Sigmoid colon (tissue), 7 donors: ENCODE data around the gene LARP4. TPM values are rescaled to one million over a fixed set of nuclear protein-coding genes. Genes with fewer than 3 reads are reported as not detected.

Source experiments
- DNase-seq: peaks from one replicate; pipeline ENCODE4 v3.0.0-alpha.2; 2019
- H3K27ac ChIP-seq, 4 donors: fragments of 200-600 bp; sonication (generic); one replicate each; pipeline ENCODE4 v1.5.1; 2016 to 2019; ENCODE audit warnings: mild to moderate bottlenecking in 1 of 4
- H3K27me3 ChIP-seq, 3 donors: fragments of 200-600 bp; sonication (generic); one replicate each; pipeline ENCODE4 v1.5.1; 2019; ENCODE audit warnings: mild to moderate bottlenecking in 1 of 3
- H3K36me3 ChIP-seq, 4 donors: fragments of 200-600 bp; sonication (generic); one replicate each; pipeline ENCODE4 v1.5.1; 2016 to 2019
- H3K4me1 ChIP-seq, 4 donors: fragments of 200-600 bp; sonication (generic); one replicate each; pipeline ENCODE4 v1.5.1; 2017 to 2019
- H3K4me3 ChIP-seq, 4 donors: fragments of 200-600 bp; sonication (generic); one replicate each; pipeline ENCODE4 v1.5.1; 2017 to 2019; ENCODE audit warnings: mild to moderate bottlenecking in 2 of 4, moderate library complexity in 1 of 4
- H3K9me3 ChIP-seq, 4 donors: fragments of 200-600 bp in 3 of 4; sonication (generic) in 3 of 4; one replicate each; pipeline versions ENCODE4 v1.5.1 to v1.6.1; 2013 to 2019
- EP300 ChIP-seq, 4 donors: sonication (generic); formaldehyde crosslinking; IDR thresholded peaks; one replicate each; pipeline ENCODE4 v1.6.1; 2017; ENCODE audit warnings: antibody characterized with exemption in 4 of 4
- POLR2A ChIP-seq, 2 donors: fragments of 450-650 bp; IDR thresholded peaks; one replicate each; pipeline ENCODE4 v1.6.1; 2016; ENCODE audit warnings: antibody characterized with exemption in 2 of 2, mild to moderate bottlenecking in 2 of 2, moderate library complexity in 2 of 2
- POLR2AphosphoS5 ChIP-seq, 4 donors: sonication (generic); formaldehyde crosslinking; IDR thresholded peaks; one replicate each; pipeline ENCODE4 v1.6.1; 2017; ENCODE audit warnings: antibody characterized with exemption in 4 of 4
- WGBS, 2 donors: extraction: QIAGEN DNeasy Blood & Tissue Kit; methylation state at CpG; one replicate each; pipeline ENCODE4 v1.1.7; 2013; 5-methylcytosine and 5-hydroxymethylcytosine counted together
- intact Hi-C: fragments of 100-400 bp; cut with DNase I; formaldehyde crosslinking; loops from one replicate; pipeline ENCODE4 v1.15.1; 2023
- polyA plus RNA-seq, 3 donors: library from polyadenylated mRNA; stranded (reverse); fragments of 200-250 nt; gene quantifications; one replicate each; pipeline ENCODE4 v1.2.3, GENCODE V29; 2013
- total RNA-seq, 4 donors: library from RNA; depleted of rRNA; stranded (reverse); fragments of >200 nt; gene quantifications; one replicate each; pipeline ENCODE4 v1.1.0, GENCODE V29; 2016
- TF ChIP-seq, protein P1 (sequence below), 4 experiments: fragments of 450-650 bp in 3 of 4; fragments of 200-600 bp in 1 of 4; IDR thresholded peaks; one replicate each; pipeline ENCODE4 v1.5.1; 2016 to 2019; ENCODE audit warnings: antibody characterized with exemption in 4 of 4, mild to moderate bottlenecking in 3 of 4, moderate library complexity in 2 of 4
- donor health status: healthy with polysubstance abuse.
- donor health status: Bipolar disorder and iron deficiency.
- donor health status: healthy.

Gene LARP4
- total and polyA plus RNA-seq, 7 donors = 4.9 to 78.4 (median 51.9) TPM

- no peaks in the 10 kb centered on the region for H3K27me3 ChIP-seq
- no peak for DNase-seq
- 93 to 99% methylated on average over 2 of the region's 2 CpGs for WGBS, 2 donors
- H3K27ac ChIP-seq = no peak overlapping the region
- TF ChIP-seq POLR2AphosphoS5 (IDR thresholded peaks at IDR 0.05) (no peak), POLR2A (IDR thresholded peaks at IDR 0.05) (no peak), EP300 (IDR thresholded peaks at IDR 0.05) (no peak)
- TF ChIP-seq, protein P1, sequence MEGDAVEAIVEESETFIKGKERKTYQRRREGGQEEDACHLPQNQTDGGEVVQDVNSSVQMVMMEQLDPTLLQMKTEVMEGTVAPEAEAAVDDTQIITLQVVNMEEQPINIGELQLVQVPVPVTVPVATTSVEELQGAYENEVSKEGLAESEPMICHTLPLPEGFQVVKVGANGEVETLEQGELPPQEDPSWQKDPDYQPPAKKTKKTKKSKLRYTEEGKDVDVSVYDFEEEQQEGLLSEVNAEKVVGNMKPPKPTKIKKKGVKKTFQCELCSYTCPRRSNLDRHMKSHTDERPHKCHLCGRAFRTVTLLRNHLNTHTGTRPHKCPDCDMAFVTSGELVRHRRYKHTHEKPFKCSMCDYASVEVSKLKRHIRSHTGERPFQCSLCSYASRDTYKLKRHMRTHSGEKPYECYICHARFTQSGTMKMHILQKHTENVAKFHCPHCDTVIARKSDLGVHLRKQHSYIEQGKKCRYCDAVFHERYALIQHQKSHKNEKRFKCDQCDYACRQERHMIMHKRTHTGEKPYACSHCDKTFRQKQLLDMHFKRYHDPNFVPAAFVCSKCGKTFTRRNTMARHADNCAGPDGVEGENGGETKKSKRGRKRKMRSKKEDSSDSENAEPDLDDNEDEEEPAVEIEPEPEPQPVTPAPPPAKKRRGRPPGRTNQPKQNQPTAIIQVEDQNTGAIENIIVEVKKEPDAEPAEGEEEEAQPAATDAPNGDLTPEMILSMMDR (IDR thresholded peaks at IDR 0.05) = no peak
- no peaks in the 10 kb centered on the region for H3K36me3 ChIP-seq
- no peaks in the 10 kb centered on the region for H3K9me3 ChIP-seq
- peaks cover 0 to 34% (median 32%) of the 10 kb centered on the region in 4 donors for H3K4me1 ChIP-seq
- intact Hi-C loops = no loop called here
- H3K4me3 ChIP-seq = no peak overlapping the region
Observed at GRCh38 chr12:50525422-50525821, 124.7 kb downstream of the LARP4 start.

DNA sequence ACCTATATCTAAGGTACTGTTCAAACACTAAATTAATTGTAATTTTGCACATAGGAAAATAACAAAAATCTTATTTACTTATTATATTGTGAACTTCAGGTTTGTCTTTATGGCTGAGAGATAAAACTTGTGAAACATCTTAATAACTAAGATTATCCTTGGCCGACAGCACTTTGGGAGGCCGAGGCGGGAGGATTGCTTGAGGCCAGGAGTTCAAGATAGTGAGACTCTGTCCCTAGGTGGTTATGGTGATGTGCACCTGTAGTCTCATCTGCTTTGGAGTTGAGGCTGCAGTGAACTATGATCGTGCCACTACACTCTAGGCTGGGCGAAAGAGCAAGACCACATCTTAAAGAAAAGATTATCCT lies 126.7 kb downstream of the LARP4 start:
- TF ChIP-seq POLR2A (IDR thresholded peaks at IDR 0.05) = no peak
- no peak for TF ChIP-seq EP300 (IDR thresholded peaks at IDR 0.05)
- no peak for TF ChIP-seq POLR2AphosphoS5 (IDR thresholded peaks at IDR 0.05)
- TF ChIP-seq, protein P1 (IDR thresholded peaks at IDR 0.05) = no peak
- Histone ChIP-seq H3K4me3 (no peak overlapping the region), H3K36me3 (no peaks in the 10 kb centered on the region), H3K27me3 (no peaks in the 10 kb centered on the region), H3K4me1 (peaks cover 0 to 24% (median 21%) of the 10 kb centered on the region in 4 donors), H3K27ac (no peak overlapping the region), H3K9me3 (no peaks in the 10 kb centered on the region)
- DNase-seq = no peak
- WGBS, 2 donors = 54 to 83% methylated on average over 5 of the region's 5 CpGs
- intact Hi-C loops = no loop called here

DNA sequence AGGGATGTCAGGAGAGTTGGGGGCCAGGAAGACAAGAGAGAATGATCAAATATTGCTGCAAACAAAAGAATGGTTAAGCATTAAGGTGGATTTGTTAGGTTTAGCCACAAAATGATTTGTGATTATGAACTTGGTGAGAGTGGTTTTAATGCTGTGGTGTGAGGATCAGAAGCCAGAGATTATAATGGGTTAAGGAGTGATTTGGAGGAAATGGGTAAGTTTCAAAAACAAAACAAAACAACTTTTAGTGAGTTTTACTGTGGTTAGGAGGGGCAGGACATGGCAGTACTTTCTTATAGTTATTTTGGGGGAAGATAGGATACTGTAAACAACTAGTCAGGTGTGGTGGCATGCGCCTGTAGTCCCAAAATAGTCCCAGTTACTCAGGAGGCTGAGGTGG lies 128.1 kb downstream of the LARP4 start:
- intact Hi-C loops = no loop called here
- Histone ChIP-seq H3K27me3 (no peaks in the 10 kb centered on the region), H3K36me3 (no peaks in the 10 kb centered on the region), H3K9me3 (no peaks in the 10 kb centered on the region), H3K4me3 (no peak overlapping the region), H3K27ac (no peak overlapping the region), H3K4me1 (peaks cover 0 to 34% (median 33%) of the 10 kb centered on the region in 4 donors)
- DNase-seq = no peak
- WGBS, 2 donors = 79 to 87% methylated on average over 1 of the region's 1 CpG
- TF ChIP-seq POLR2A (IDR thresholded peaks at IDR 0.05) (no peak), EP300 (IDR thresholded peaks at IDR 0.05) (no peak), POLR2AphosphoS5 (IDR thresholded peaks at IDR 0.05) (no peak)
- TF ChIP-seq, protein P1 (IDR thresholded peaks at IDR 0.05) = no peak

DNA sequence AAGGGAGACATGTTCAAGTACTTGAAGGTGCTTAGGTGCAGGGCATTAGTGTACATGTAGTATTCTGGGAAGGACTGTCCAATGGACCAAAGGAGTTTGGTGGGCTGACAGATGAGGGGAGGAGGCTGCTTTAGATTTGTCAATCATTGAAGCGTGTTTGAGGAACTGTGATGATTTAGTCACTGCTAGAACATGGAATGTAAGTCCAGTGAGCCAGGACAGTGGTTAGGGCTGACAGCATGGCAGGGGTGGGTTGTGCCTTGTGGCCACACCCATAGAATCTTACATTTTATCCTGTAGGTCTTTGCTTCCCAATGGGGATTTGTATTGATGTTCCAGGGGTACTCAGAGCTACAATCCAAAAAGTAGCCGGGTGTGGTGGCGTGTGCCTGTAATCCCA lies 128.7 kb downstream of the LARP4 start:
- peaks cover 0 to 34% (median 33%) of the 10 kb centered on the region in 4 donors for H3K4me1 ChIP-seq
- H3K27me3 ChIP-seq = no peaks in the 10 kb centered on the region
- TF ChIP-seq POLR2AphosphoS5 (IDR thresholded peaks at IDR 0.05) (no peak), EP300 (IDR thresholded peaks at IDR 0.05) (no peak), POLR2A (IDR thresholded peaks at IDR 0.05) (no peak)
- TF ChIP-seq, protein P1 (IDR thresholded peaks at IDR 0.05) = no peak
- H3K9me3 ChIP-seq = no peaks in the 10 kb centered on the region
- intact Hi-C loops = no loop called here
- 91 to 93% methylated on average over 3 of the region's 3 CpGs for WGBS, 2 donors
- no peak overlapping the region for H3K27ac ChIP-seq
- no peak overlapping the region for H3K4me3 ChIP-seq
- DNase-seq = no peak
- H3K36me3 ChIP-seq = no peaks in the 10 kb centered on the region

Other genes with a start within 250 kb of the LARP4 start
- 10 to 100 TPM; 21.7 to 29.1 (median 23.3) TPM for gene CERS5, start 233.5 kb upstream of the LARP4 start, total RNA-seq
- 10 to 100 TPM in 1 of 3 donors, 1 to 10 TPM in 2; 4.8 to 25.9 (median 5.3) TPM for gene CERS5, start 233.5 kb upstream of the LARP4 start, polyA plus RNA-seq
- gene LIMA1, start 117.4 kb upstream of the LARP4 start, total RNA-seq = 100 to 1,000 TPM in 1 of 4 donors, 10 to 100 TPM in 3; 39.7 to 111 (median 41.6) TPM
- 100 to 1,000 TPM; 108 to 181 (median 175) TPM for gene LIMA1, start 117.4 kb upstream of the LARP4 start, polyA plus RNA-seq
- gene FAM186A, start 4.3 kb upstream of the LARP4 start, total RNA-seq = not detected
- not detected for gene FAM186A, start 4.3 kb upstream of the LARP4 start, polyA plus RNA-seq
- 10 to 100 TPM; 16.4 to 28.0 (median 22.0) TPM for gene DIP2B, start 104.1 kb downstream of the LARP4 start, total RNA-seq
- gene DIP2B, start 104.1 kb downstream of the LARP4 start, polyA plus RNA-seq = 10 to 100 TPM in 1 of 3 donors, 1 to 10 TPM in 2; 7.2 to 13.1 (median 9.0) TPM